GM10266 (cell line): ENCODE measurements around the gene FKBP8.
"Not testable (repeated sequence)": the region's sequence is repeated elsewhere in the genome, so short reads cannot be mapped to it uniquely, and the experiment has no call there.

Experiments
- DNase-seq: peaks from one replicate; pipeline ENCODE4 v3.0.0; 2012; ENCODE audit errors: extremely low spot score
- CTCF ChIP-seq: IDR thresholded peaks from 2 replicates; pipeline ENCODE4 v1.5.1; 2012; ENCODE audit warnings: mild to moderate bottlenecking, low read depth; ENCODE audit not compliant: control insufficient read depth, insufficient read depth; ENCODE audit errors: missing control alignments

The FKBP8 gene

GRCh38 chr19:18526316-18526715 lies 17.1 kb downstream of the FKBP8 start:
- no peak for TF ChIP-seq CTCF
- no peak for DNase-seq

- TF ChIP-seq CTCF, result no peak
- DNase-seq, result no peak
Observed at GRCh38 chr19:18523841-18524240, 19.5 kb downstream of the FKBP8 start.

GRCh38 chr19:18522862-18523440 lies 20.4 kb downstream of the FKBP8 start:
- DNase-seq, result not testable (repeated sequence)

- DNase-seq, result peak; percentile 98
- TF ChIP-seq CTCF, result no peak
Observed at GRCh38 chr19:18522124-18522861, 21.1 kb downstream of the FKBP8 start.

GRCh38 chr19:18521692-18522123 lies 21.7 kb downstream of the FKBP8 start, which contains the start of gene ELL:
TSS of gene ELL (minus strand) at chr19:18522070. CDS start at chr19:18522055, 15 bp downstream.
- no peak for TF ChIP-seq CTCF
- no peak for DNase-seq

- DNase-seq, result no peak
- no peak for TF ChIP-seq CTCF
Observed at GRCh38 chr19:18520848-18521691, 22.3 kb downstream of the FKBP8 start.

GRCh38 chr19:18519962-18520847 lies 23.2 kb downstream of the FKBP8 start:
- TF ChIP-seq CTCF, result peak; percentile 85
- DNase-seq, result peak; percentile 72
